Mesodermal cell (in vitro differentiated cells): Measurements from ENCODE around the gene GPR25.

Experiments used
- H3K27ac ChIP-seq: 2 replicates; pipeline ENCODE4 v1.7.0; 2013; ENCODE audit warnings: mild to moderate bottlenecking, low read depth, low read length, moderate library complexity; ENCODE audit not compliant: severe bottlenecking
- H3K36me3 ChIP-seq: 2 replicates; pipeline ENCODE4 v1.7.1; 2013; ENCODE audit warnings: mild to moderate bottlenecking, low read length, moderate library complexity; ENCODE audit not compliant: control insufficient read depth, insufficient read depth
- H3K4me1 ChIP-seq: one replicate; pipeline ENCODE4 v1.7.1; 2013; ENCODE audit warnings: mild to moderate bottlenecking, low read length; ENCODE audit not compliant: insufficient read depth, control insufficient read depth, poor library complexity, severe bottlenecking
- H3K4me3 ChIP-seq: 2 replicates; pipeline ENCODE4 v1.7.0; 2013; ENCODE audit warnings: low read length, control low read depth, mild to moderate bottlenecking; ENCODE audit not compliant: insufficient read depth, poor library complexity, severe bottlenecking; ENCODE audit errors: extremely low read depth
- H3K9me3 ChIP-seq: 2 replicates; pipeline ENCODE4 v1.7.1; 2013; ENCODE audit warnings: mild to moderate bottlenecking, low read length, moderate library complexity; ENCODE audit not compliant: control insufficient read depth
- WGBS, 2 experiments: methylation state at CpG; one replicate each; pipeline ENCODE4 v1.1.5; 2013; ENCODE audit warnings: missing lambda C conversion rate in 2 of 2; ENCODE audit not compliant: insufficient coverage in 2 of 2; 5-methylcytosine and 5-hydroxymethylcytosine counted together

The GPR25 gene

GRCh38 chr1:200895443-200895789 is 22.6 kb downstream of the GPR25 start:
- 88 to 93% methylated on average over 7 of the region's 8 CpGs for WGBS, 2 experiments
- no peak overlapping the region for H3K4me3 ChIP-seq
- H3K27ac ChIP-seq, result no peak overlapping the region
- peaks cover 47% of the 10 kb centered on the region for H3K4me1 ChIP-seq
- H3K36me3 ChIP-seq, result peaks cover 17% of the 10 kb centered on the region
- no peaks in the 10 kb centered on the region for H3K9me3 ChIP-seq

- 79 to 83% methylated on average over 3 to 7 of the region's 9 CpGs for WGBS, 2 experiments
- Histone ChIP-seq H3K36me3 (peaks cover 22% of the 10 kb centered on the region), H3K9me3 (no peaks in the 10 kb centered on the region), H3K4me3 (no peak overlapping the region), H3K27ac (no peak overlapping the region), H3K4me1 (peaks cover 47% of the 10 kb centered on the region)
Observed at GRCh38 chr1:200895801-200896530, 23.2 kb downstream of the GPR25 start.

GRCh38 chr1:200896531-200897196 is 23.9 kb downstream of the GPR25 start:
- no peaks in the 10 kb centered on the region for H3K9me3 ChIP-seq
- 68 to 78% methylated on average over 3 to 8 of the region's 10 CpGs for WGBS, 2 experiments
- H3K4me1 ChIP-seq, result peaks cover 47% of the 10 kb centered on the region
- H3K36me3 ChIP-seq, result peaks cover 29% of the 10 kb centered on the region
- H3K4me3 ChIP-seq, result no peak overlapping the region
- no peak overlapping the region for H3K27ac ChIP-seq

GRCh38 chr1:200897259-200897658 is 24.5 kb downstream of the GPR25 start:
- WGBS, 2 experiments, result 80 to 90% methylated on average over 1 to 5 of the region's 5 CpGs

GRCh38 chr1:200899015-200899386 is 26.2 kb downstream of the GPR25 start:
- Histone ChIP-seq H3K9me3 (no peaks in the 10 kb centered on the region), H3K27ac (no peak overlapping the region), H3K36me3 (peaks cover 44% of the 10 kb centered on the region), H3K4me1 (peaks cover 31% of the 10 kb centered on the region), H3K4me3 (no peak overlapping the region)
- WGBS, 2 experiments, result 93% methylated on average over 2 of the region's 3 CpGs; no CpG with 5 or more reads in 1 of the 2 experiments

More at GRCh38 chr1:200897259-200897658, 24.5 kb downstream of the GPR25 start:
- Histone ChIP-seq H3K36me3 (peaks cover 35% of the 10 kb centered on the region), H3K4me3 (no peak overlapping the region), H3K4me1 (peaks cover 47% of the 10 kb centered on the region), H3K27ac (no peak overlapping the region), H3K9me3 (no peaks in the 10 kb centered on the region)

GRCh38 chr1:200899451-200899915 is 26.7 kb downstream of the GPR25 start:
- Histone ChIP-seq H3K27ac (no peak overlapping the region), H3K36me3 (peaks cover 47% of the 10 kb centered on the region), H3K9me3 (no peaks in the 10 kb centered on the region), H3K4me3 (no peak overlapping the region), H3K4me1 (peaks cover 26% of the 10 kb centered on the region)
- 91 to 97% methylated on average over 6 to 8 of the region's 10 CpGs for WGBS, 2 experiments

GRCh38 chr1:200899954-200900867 is 27.4 kb downstream of the GPR25 start:
- H3K9me3 ChIP-seq, result no peaks in the 10 kb centered on the region
- WGBS, 2 experiments, result 97 to 99% methylated on average over 11 to 15 of the region's 16 CpGs
- peaks cover 49% of the 10 kb centered on the region for H3K36me3 ChIP-seq
- H3K4me1 ChIP-seq, result peaks cover 19% of the 10 kb centered on the region
- H3K4me3 ChIP-seq, result no peak overlapping the region
- H3K27ac ChIP-seq, result no peak overlapping the region

GRCh38 chr1:200900877-200901276 is 28.1 kb downstream of the GPR25 start:
- H3K4me1 ChIP-seq, result peaks cover 12% of the 10 kb centered on the region
- no peaks in the 10 kb centered on the region for H3K9me3 ChIP-seq
- no peak overlapping the region for H3K4me3 ChIP-seq
- H3K27ac ChIP-seq, result no peak overlapping the region
- H3K36me3 ChIP-seq, result peaks cover 49% of the 10 kb centered on the region
- 96 to 99% methylated on average over 14 to 15 of the region's 17 CpGs for WGBS, 2 experiments

GRCh38 chr1:200901350-200901749 is 28.6 kb downstream of the GPR25 start:
- peaks cover 49% of the 10 kb centered on the region for H3K36me3 ChIP-seq
- 96 to 100% methylated on average over 2 to 5 of the region's 5 CpGs for WGBS, 2 experiments

GRCh38 chr1:200901796-200902444 is 29.1 kb downstream of the GPR25 start:
- Histone ChIP-seq H3K36me3 (peaks cover 55% of the 10 kb centered on the region), H3K4me3 (no peak overlapping the region)

More at GRCh38 chr1:200901350-200901749, 28.6 kb downstream of the GPR25 start:
- Histone ChIP-seq H3K4me3 (no peak overlapping the region), H3K9me3 (no peaks in the 10 kb centered on the region), H3K27ac (no peak overlapping the region), H3K4me1 (peaks cover 10% of the 10 kb centered on the region)

More at GRCh38 chr1:200901796-200902444, 29.1 kb downstream of the GPR25 start:
- Histone ChIP-seq H3K4me1 (peaks cover 4% of the 10 kb centered on the region), H3K9me3 (no peaks in the 10 kb centered on the region), H3K27ac (no peak overlapping the region)
- 87 to 92% methylated on average over 6 to 8 of the region's 8 CpGs for WGBS, 2 experiments
